ENCODE data around the gene PTPA.
"Not testable (repeated sequence)": the region's sequence is repeated elsewhere in the genome, so short reads cannot be mapped to it uniquely, and the experiment has no call there.

PTPA gene

DNA sequence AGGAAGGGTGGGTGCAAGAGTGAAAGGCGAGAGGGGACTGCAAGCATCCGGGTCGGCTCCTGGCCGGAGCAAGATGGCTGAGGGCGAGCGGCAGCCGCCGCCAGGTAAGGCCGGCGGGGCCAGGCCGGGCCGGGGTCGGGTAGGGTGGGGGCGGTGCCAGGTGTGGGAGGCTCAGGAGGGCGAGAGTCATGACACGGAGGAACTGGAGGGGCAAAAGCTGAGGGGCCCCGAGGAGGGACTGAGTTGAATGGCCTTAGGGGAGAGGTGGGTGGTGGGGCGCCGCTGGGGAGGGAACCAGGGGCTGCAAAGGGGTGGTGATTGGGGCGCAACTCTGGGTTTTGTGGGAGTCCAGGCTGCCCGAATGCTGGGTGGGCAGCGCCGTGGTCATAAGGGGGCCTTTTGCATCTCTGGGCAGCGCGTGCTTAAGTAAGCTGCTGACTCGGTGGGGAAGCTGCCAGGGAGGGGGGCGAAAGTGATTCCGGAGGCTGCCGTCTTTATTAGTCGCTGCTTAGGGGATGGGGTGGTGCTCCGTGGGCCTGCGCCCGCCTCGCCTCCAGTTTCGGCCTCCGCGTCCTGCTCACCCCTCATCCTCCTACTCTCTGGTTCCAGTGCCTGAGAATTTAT is 425 bp downstream of the PTPA start:
- peak; percentile 62 for DNase-seq (ENCODE audit: low spot score)
- TF ChIP-seq, protein P1, sequence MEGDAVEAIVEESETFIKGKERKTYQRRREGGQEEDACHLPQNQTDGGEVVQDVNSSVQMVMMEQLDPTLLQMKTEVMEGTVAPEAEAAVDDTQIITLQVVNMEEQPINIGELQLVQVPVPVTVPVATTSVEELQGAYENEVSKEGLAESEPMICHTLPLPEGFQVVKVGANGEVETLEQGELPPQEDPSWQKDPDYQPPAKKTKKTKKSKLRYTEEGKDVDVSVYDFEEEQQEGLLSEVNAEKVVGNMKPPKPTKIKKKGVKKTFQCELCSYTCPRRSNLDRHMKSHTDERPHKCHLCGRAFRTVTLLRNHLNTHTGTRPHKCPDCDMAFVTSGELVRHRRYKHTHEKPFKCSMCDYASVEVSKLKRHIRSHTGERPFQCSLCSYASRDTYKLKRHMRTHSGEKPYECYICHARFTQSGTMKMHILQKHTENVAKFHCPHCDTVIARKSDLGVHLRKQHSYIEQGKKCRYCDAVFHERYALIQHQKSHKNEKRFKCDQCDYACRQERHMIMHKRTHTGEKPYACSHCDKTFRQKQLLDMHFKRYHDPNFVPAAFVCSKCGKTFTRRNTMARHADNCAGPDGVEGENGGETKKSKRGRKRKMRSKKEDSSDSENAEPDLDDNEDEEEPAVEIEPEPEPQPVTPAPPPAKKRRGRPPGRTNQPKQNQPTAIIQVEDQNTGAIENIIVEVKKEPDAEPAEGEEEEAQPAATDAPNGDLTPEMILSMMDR (IDR thresholded peaks at IDR 0.05; ENCODE audit: extremely low read depth, missing control alignments), result no peak

DNA sequence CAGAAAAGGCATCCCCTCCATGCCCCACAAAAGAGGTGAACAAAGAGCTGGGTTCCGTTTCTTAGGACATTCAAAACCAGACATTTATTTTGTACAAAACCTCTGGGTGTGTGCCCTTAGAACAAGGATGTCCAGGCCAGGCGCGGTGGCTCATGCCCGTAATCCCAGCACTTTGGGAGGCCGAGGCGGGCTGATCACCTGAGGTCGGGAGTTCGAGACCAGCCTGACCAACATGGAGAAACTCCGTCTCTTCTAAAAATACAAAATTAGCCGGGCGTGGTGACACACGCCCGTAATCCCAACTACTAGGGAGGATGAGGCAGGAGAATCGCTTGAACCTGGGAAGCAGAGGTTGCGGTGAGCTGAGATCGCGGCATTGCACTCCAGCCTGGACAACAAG is 1.3 kb downstream of the PTPA start:
- not testable (repeated sequence) for DNase-seq (ENCODE audit: low spot score)

GRCh38 chr9:129113645-129114304 is 2.6 kb downstream of the PTPA start:
- TF ChIP-seq, protein P1 (IDR thresholded peaks at IDR 0.05; ENCODE audit: extremely low read depth, missing control alignments), result no peak
- DNase-seq (ENCODE audit: low spot score), result no peak

- TF ChIP-seq, protein P1 (IDR thresholded peaks at IDR 0.05; ENCODE audit: extremely low read depth, missing control alignments), result no peak
- DNase-seq (ENCODE audit: low spot score), result no peak
These were observed 7.6 kb downstream of the PTPA start for GRCh38 chr9:129118799-129119198.

DNA sequence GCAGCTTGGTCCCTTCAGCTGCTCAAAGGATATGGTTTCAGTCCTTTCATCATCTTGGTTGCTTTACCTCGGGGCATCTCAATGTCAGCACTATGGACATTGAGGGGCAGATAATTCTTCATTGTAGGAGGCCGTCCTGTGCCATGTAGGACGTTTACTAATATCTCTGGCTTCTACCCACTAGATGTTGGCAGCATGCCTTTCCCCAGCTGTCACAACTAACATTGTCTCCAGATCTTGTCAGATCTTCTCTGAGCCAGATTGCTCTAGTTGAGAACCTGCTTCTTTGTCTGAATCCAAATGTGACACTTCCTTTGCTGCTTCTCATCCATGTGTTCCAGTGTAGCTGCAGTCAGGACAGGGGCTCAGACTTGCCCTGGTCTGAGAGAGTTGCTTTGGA is 10.3 kb downstream of the PTPA start:
- TF ChIP-seq, protein P1 (IDR thresholded peaks at IDR 0.05; ENCODE audit: extremely low read depth, missing control alignments), result no peak
- DNase-seq (ENCODE audit: low spot score), result no peak

- DNase-seq (ENCODE audit: low spot score), result no peak
- TF ChIP-seq, protein P1 (IDR thresholded peaks at IDR 0.05; ENCODE audit: extremely low read depth, missing control alignments), result no peak
These were observed 10.9 kb downstream of the PTPA start for GRCh38 chr9:129122133-129122532.

GRCh38 chr9:129122976-129123375 is 11.8 kb downstream of the PTPA start:
- not testable (repeated sequence) for DNase-seq (ENCODE audit: low spot score)

GRCh38 chr9:129124506-129125069 is 13.4 kb downstream of the PTPA start:
- DNase-seq (ENCODE audit: low spot score), result no peak
- TF ChIP-seq, protein P1 (IDR thresholded peaks at IDR 0.05; ENCODE audit: extremely low read depth, missing control alignments), result no peak
